SK-N-SH treated with all-trans-retinoic acid at 6 μM for 48 hours (cell line): ENCODE measurements around the gene RFNG.
"Not testable (repeated sequence)": the region's sequence is repeated elsewhere in the genome, so short reads cannot be mapped to it uniquely, and the experiment has no call there.

Experiments used
- GLIS3 ChIP-seq: fragments of 250-450 bp; sonication (Bioruptor Pico); IDR thresholded peaks from 2 replicates; pipeline ENCODE4 v1.5.0; 2020; ENCODE audit warnings: mild to moderate bottlenecking, moderate library complexity
- OSR1 ChIP-seq: fragments of 250-450 bp; sonication (Bioruptor Pico); IDR thresholded peaks from 2 replicates; pipeline ENCODE4 v1.8.0; 2022; ENCODE audit warnings: moderate library complexity, mild to moderate bottlenecking, inconsistent platforms
- RARB ChIP-seq: fragments of 250-450 bp; sonication (Bioruptor Pico); IDR thresholded peaks from 2 replicates; pipeline ENCODE4 v1.8.0; 2021; ENCODE audit warnings: mild to moderate bottlenecking, moderate library complexity
- TCF4 ChIP-seq: fragments of 250-450 bp; sonication (Bioruptor Pico); IDR thresholded peaks from 2 replicates; pipeline ENCODE4 v1.8.0; 2021; ENCODE audit warnings: mild to moderate bottlenecking, moderate library complexity, borderline replicate concordance
- TOX ChIP-seq: fragments of 250-450 bp; sonication (Bioruptor Pico); IDR thresholded peaks from 2 replicates; pipeline ENCODE4 v1.8.0; 2021; ENCODE audit warnings: mild to moderate bottlenecking, moderate library complexity, borderline replicate concordance
- ZFP30 ChIP-seq: fragments of 450-650 bp; formaldehyde crosslinking; IDR thresholded peaks from 2 replicates; pipeline ENCODE4 v1.5.0; 2022; ENCODE audit warnings: mild to moderate bottlenecking, moderate library complexity
- TF ChIP-seq, protein P1 (sequence below): fragments of 250-450 bp; sonication (Bioruptor Pico); IDR thresholded peaks from 2 replicates; pipeline ENCODE4 v1.8.0; 2020; ENCODE audit warnings: mild to moderate bottlenecking, moderate library complexity, borderline replicate concordance
- TF ChIP-seq, protein P2 (sequence below): fragments of 250-450 bp; sonication (Bioruptor Pico); IDR thresholded peaks from 2 replicates; pipeline ENCODE4 v1.5.1; 2020; ENCODE audit warnings: low read depth, mild to moderate bottlenecking, moderate library complexity

DNA sequence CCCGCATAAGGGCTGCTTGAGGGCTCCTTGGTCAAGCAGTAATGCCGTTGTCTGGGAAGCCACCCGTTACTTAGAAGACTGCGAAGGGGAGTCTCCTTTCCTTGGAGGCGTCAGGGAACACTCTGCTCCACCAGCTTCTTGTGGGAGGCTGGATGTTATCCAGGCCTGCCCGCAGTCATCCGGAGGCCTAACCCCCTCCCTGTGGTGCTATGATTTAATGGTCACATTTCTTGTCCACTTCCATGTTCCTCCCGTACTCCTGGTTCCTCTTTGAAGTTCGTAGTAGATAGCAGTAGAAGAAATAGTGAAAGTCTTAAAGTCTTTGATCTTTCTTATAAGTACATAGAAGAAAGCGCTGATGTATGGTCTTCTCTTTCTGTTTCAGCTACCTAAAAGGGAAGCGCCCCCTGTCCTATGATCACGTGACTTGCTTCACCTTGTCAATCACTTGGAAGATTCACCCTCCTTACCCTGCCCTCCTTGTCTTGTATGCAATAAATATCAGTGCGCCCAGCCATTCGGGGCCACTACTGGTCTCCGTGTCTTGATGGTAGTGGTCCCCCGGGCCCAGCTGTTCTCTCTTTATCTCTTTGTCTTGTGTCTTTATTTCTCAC lies 12.7 kb downstream of the RFNG start:
- TF ChIP-seq, protein P1, sequence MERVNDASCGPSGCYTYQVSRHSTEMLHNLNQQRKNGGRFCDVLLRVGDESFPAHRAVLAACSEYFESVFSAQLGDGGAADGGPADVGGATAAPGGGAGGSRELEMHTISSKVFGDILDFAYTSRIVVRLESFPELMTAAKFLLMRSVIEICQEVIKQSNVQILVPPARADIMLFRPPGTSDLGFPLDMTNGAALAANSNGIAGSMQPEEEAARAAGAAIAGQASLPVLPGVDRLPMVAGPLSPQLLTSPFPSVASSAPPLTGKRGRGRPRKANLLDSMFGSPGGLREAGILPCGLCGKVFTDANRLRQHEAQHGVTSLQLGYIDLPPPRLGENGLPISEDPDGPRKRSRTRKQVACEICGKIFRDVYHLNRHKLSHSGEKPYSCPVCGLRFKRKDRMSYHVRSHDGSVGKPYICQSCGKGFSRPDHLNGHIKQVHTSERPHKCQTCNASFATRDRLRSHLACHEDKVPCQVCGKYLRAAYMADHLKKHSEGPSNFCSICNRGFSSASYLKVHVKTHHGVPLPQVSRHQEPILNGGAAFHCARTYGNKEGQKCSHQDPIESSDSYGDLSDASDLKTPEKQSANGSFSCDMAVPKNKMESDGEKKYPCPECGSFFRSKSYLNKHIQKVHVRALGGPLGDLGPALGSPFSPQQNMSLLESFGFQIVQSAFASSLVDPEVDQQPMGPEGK (CRISPR knock-in tag) = not testable (repeated sequence)
- TF ChIP-seq, protein P2, sequence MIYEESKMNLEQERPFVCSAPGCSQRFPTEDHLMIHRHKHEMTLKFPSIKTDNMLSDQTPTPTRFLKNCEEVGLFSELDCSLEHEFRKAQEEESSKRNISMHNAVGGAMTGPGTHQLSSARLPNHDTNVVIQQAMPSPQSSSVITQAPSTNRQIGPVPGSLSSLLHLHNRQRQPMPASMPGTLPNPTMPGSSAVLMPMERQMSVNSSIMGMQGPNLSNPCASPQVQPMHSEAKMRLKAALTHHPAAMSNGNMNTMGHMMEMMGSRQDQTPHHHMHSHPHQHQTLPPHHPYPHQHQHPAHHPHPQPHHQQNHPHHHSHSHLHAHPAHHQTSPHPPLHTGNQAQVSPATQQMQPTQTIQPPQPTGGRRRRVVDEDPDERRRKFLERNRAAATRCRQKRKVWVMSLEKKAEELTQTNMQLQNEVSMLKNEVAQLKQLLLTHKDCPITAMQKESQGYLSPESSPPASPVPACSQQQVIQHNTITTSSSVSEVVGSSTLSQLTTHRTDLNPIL = not testable (repeated sequence)
- TF ChIP-seq TOX; TCF4 (CRISPR knock-in tag); OSR1; GLIS3 (CRISPR knock-in tag); ZFP30 (CRISPR knock-in tag); RARB (CRISPR knock-in tag): not testable (repeated sequence)
